GM18511 (cell line): ENCODE measurements around the gene XRCC4.

Source experiments
- ATAC-seq: cut with Tn5 transposase; IDR thresholded peaks from one replicate; pipeline ENCODE4 v1.9.1; 2021; ENCODE audit warnings: mild to moderate bottlenecking, moderate library complexity; ENCODE audit not compliant: unreplicated experiment

The XRCC4 gene

GRCh38 chr5:83375049-83375745, 297.9 kb downstream of the XRCC4 start:
- no peak for ATAC-seq

GRCh38 chr5:83376461-83376860, 299.1 kb downstream of the XRCC4 start:
- ATAC-seq: no peak

GRCh38 chr5:83377131-83377865, 300.0 kb downstream of the XRCC4 start:
- no peak for ATAC-seq

- ATAC-seq: no peak
Measured at GRCh38 chr5:83378624-83379289, 301.4 kb downstream of the XRCC4 start.

- no peak for ATAC-seq
Measured at GRCh38 chr5:83385812-83386211, 308.5 kb downstream of the XRCC4 start.

GRCh38 chr5:83387041-83387440, 309.7 kb downstream of the XRCC4 start:
- no peak for ATAC-seq

- no peak for ATAC-seq
Measured at GRCh38 chr5:83388608-83389007, 311.3 kb downstream of the XRCC4 start.

- ATAC-seq: no peak
Measured at GRCh38 chr5:83392766-83393503, 315.6 kb downstream of the XRCC4 start.

- no peak for ATAC-seq
Measured at GRCh38 chr5:83393504-83393866, 316.1 kb downstream of the XRCC4 start.

GRCh38 chr5:83394190-83394589, 316.8 kb downstream of the XRCC4 start:
- no peak for ATAC-seq

GRCh38 chr5:83396662-83397061, 319.3 kb downstream of the XRCC4 start:
- ATAC-seq: no peak

GRCh38 chr5:83397658-83398057, 320.3 kb downstream of the XRCC4 start:
- no peak for ATAC-seq

GRCh38 chr5:83400241-83400640, 322.9 kb downstream of the XRCC4 start:
- ATAC-seq: no peak

GRCh38 chr5:83400701-83401100, 323.4 kb downstream of the XRCC4 start:
- ATAC-seq: no peak

GRCh38 chr5:83401122-83401731, 323.9 kb downstream of the XRCC4 start:
- peak; percentile 71 for ATAC-seq

- peak; percentile 21 for ATAC-seq
Measured at GRCh38 chr5:83401775-83402174, 324.4 kb downstream of the XRCC4 start.
